ENCODE results near the gene PTPRG. TPM values are rescaled to one million over a fixed set of nuclear protein-coding genes. Genes with fewer than 3 reads are reported as not detected.

PTPRG gene
- total RNA-seq, 1 experiment from 2014 or later: 0.73 TPM

DNA sequence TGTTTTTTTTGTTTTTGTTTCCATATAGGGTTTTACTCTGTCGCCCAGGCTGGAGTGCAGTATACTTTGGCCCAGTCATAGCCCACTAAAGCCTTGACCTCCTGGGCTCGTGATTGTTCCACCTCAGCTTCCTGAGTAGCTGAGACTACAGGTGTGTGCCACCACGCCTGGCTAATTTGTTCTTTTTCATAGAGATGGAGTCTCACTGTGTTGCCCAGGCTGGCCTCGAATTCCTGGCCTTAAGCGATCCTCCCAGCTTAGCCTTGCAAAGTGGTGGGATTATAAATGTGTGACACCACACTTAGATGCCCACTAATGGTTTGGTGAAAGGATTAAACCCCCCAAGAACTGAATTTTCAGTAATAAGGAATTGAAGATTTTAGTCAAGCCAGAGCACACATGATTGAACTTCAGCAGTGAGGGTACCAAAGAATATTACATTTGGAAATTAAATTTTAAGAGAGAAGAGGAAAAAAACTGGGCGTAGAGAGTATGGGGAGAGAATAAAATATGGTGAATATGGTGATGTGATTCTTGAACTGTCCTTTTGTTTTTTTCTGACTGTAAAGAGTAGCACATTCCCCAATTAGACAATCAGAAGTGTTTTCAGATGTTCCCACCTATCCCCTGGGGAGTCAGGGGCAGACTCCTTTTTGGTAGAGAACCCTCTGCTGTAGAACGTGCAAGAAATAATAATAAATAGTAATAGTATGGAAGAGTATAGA lies 208.1 kb downstream of the PTPRG start:
- no peak overlapping the region for H2AFZ ChIP-seq (ENCODE audit: low read length)
- ChIA-PET CTCF (no interaction called here), POLR2A (ENCODE audit: unreplicated experiment) (no interaction called here)
- no peak overlapping the region for H3K9ac ChIP-seq (ENCODE audit: low read length)
- no peak overlapping the region for H3K27ac ChIP-seq (ENCODE audit: low read length)
- no peaks in the 10 kb centered on the region for H4K20me1 ChIP-seq (ENCODE audit: low read length)
- DNase-seq (no peak), ATAC-seq (no peak)
- no peak overlapping the region for H3K4me2 ChIP-seq (ENCODE audit: low read length)
- no peaks in the 10 kb centered on the region for H3K4me1 ChIP-seq (ENCODE audit: insufficient read depth, low read length)
- intact Hi-C loops (cut with micrococcal nuclease): no loop called here
- no peaks in the 10 kb centered on the region for H3K9me2 ChIP-seq (replicated peaks; ENCODE audit: low read length)
- no peaks in the 10 kb centered on the region for H3K27me3 ChIP-seq (ENCODE audit: low read length)
- no TSS peak for BruUV-seq (replicated peaks)
- H3F3A ChIP-seq (ENCODE audit: low read length, unreplicated experiment): no peaks in the 10 kb centered on the region
- no peak overlapping the region for H3K4me3 ChIP-seq (ENCODE audit: low read length)
- TF ChIP-seq EZH2 (IDR thresholded peaks at IDR 0.05; ENCODE audit: low read length, unreplicated experiment): no peak
- TF ChIP-seq, protein P1, sequence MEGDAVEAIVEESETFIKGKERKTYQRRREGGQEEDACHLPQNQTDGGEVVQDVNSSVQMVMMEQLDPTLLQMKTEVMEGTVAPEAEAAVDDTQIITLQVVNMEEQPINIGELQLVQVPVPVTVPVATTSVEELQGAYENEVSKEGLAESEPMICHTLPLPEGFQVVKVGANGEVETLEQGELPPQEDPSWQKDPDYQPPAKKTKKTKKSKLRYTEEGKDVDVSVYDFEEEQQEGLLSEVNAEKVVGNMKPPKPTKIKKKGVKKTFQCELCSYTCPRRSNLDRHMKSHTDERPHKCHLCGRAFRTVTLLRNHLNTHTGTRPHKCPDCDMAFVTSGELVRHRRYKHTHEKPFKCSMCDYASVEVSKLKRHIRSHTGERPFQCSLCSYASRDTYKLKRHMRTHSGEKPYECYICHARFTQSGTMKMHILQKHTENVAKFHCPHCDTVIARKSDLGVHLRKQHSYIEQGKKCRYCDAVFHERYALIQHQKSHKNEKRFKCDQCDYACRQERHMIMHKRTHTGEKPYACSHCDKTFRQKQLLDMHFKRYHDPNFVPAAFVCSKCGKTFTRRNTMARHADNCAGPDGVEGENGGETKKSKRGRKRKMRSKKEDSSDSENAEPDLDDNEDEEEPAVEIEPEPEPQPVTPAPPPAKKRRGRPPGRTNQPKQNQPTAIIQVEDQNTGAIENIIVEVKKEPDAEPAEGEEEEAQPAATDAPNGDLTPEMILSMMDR (conservative IDR thresholded peaks at IDR 0.05; ENCODE audit: low read depth, low read length): no peak
- no peak for TF ChIP-seq EZH2phosphoT487 (IDR thresholded peaks at IDR 0.05; ENCODE audit: borderline replicate concordance, low read length)
- H3K79me2 ChIP-seq (ENCODE audit: low read length): no peaks in the 10 kb centered on the region
- no peaks in the 10 kb centered on the region for H3K9me3 ChIP-seq (ENCODE audit: low read length)
- no peaks in the 10 kb centered on the region for H3K36me3 ChIP-seq (ENCODE audit: low read depth, low read length)

DNA sequence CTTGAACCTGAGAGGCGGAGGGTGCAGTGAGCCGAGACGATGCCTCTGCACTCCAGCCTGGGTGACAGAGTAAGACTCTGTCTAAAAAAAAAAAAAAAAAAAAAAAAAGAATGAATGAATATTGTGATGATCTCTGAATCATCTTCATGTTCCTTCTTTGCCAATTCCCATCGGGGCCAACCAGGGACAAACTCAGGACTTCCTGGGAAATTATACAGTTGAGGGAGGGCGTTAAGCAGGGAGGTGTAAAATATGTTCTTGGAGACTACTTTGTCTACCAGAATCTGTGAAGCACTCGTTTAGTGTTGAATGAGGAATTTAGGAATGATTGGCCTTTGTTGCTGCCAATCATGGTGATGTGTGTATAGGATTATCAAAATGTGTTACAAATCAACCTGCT lies 210.6 kb downstream of the PTPRG start:
- no peaks in the 10 kb centered on the region for H3K9me2 ChIP-seq (replicated peaks; ENCODE audit: low read length)
- H3K36me3 ChIP-seq (ENCODE audit: low read depth, low read length): no peaks in the 10 kb centered on the region
- H3K27ac ChIP-seq (ENCODE audit: low read length): no peak overlapping the region
- H3K9ac ChIP-seq (ENCODE audit: low read length): no peak overlapping the region
- H3K9me3 ChIP-seq (ENCODE audit: low read length): no peaks in the 10 kb centered on the region; the same call in 1 of the 2 replicates
- POLR2A ChIA-PET (ENCODE audit: unreplicated experiment): no interaction called here
- DNase-seq: no peak
- intact Hi-C loops (cut with micrococcal nuclease): no loop called here
- H3F3A ChIP-seq (ENCODE audit: low read length, unreplicated experiment): no peaks in the 10 kb centered on the region
- no peak for ATAC-seq
- H3K79me2 ChIP-seq (ENCODE audit: low read length): no peaks in the 10 kb centered on the region
- CTCF ChIA-PET: no interaction called here
- no peak overlapping the region for H3K4me3 ChIP-seq (ENCODE audit: low read length)
- no peaks in the 10 kb centered on the region for H3K27me3 ChIP-seq (ENCODE audit: low read length)
- TF ChIP-seq EZH2phosphoT487 (IDR thresholded peaks at IDR 0.05; ENCODE audit: borderline replicate concordance, low read length) (no peak), EZH2 (IDR thresholded peaks at IDR 0.05; ENCODE audit: low read length, unreplicated experiment) (no peak)
- TF ChIP-seq, protein P1 (conservative IDR thresholded peaks at IDR 0.05; ENCODE audit: low read depth, low read length): no peak
- H4K20me1 ChIP-seq (ENCODE audit: low read length): no peaks in the 10 kb centered on the region
- H2AFZ ChIP-seq (ENCODE audit: low read length): no peak overlapping the region
- no peak overlapping the region for H3K4me2 ChIP-seq (ENCODE audit: low read length)
- no peaks in the 10 kb centered on the region for H3K4me1 ChIP-seq (ENCODE audit: insufficient read depth, low read length)
- no TSS peak for BruUV-seq (replicated peaks)

DNA sequence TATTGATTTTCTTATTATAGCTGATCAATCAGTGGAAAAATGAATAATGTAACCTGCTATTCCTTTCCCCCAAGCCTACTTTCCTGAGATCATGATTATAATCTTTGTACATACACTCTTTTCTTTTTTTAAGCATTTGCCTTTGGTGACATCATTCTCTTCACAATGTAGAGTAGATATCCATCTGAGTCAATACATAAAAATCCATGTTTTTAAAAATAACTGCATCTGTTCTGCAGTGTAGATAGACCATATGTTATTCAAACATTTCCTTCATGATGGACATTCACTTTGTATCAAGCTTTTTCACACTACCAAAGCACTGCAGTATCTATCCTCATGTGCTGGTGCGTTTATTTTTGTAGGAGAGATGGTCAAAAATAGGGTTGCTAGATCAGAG lies 211.1 kb downstream of the PTPRG start:
- no peaks in the 10 kb centered on the region; the same call in 1 of the 2 replicates for H3K9me3 ChIP-seq (ENCODE audit: low read length)
- no peak overlapping the region for H3K4me2 ChIP-seq (ENCODE audit: low read length)
- no peak overlapping the region for H3K27ac ChIP-seq (ENCODE audit: low read length)
- TF ChIP-seq EZH2phosphoT487 (IDR thresholded peaks at IDR 0.05; ENCODE audit: borderline replicate concordance, low read length) (no peak), EZH2 (IDR thresholded peaks at IDR 0.05; ENCODE audit: low read length, unreplicated experiment) (no peak)
- TF ChIP-seq, protein P1 (conservative IDR thresholded peaks at IDR 0.05; ENCODE audit: low read depth, low read length): no peak
- H3K9me2 ChIP-seq (replicated peaks; ENCODE audit: low read length): no peaks in the 10 kb centered on the region
- DNase-seq (no peak), ATAC-seq (no peak)
- intact Hi-C loops (cut with micrococcal nuclease): no loop called here
- H2AFZ ChIP-seq (ENCODE audit: low read length): no peak overlapping the region
- H3K9ac ChIP-seq (ENCODE audit: low read length): no peak overlapping the region
- ChIA-PET CTCF (no interaction called here), POLR2A (ENCODE audit: unreplicated experiment) (no interaction called here)
- BruUV-seq (replicated peaks): no TSS peak
- H3K4me1 ChIP-seq (ENCODE audit: insufficient read depth, low read length): no peaks in the 10 kb centered on the region
- H3F3A ChIP-seq (ENCODE audit: low read length, unreplicated experiment): no peaks in the 10 kb centered on the region
- H3K79me2 ChIP-seq (ENCODE audit: low read length): no peaks in the 10 kb centered on the region
- no peak overlapping the region for H3K4me3 ChIP-seq (ENCODE audit: low read length)
- no peaks in the 10 kb centered on the region for H4K20me1 ChIP-seq (ENCODE audit: low read length)
- no peaks in the 10 kb centered on the region for H3K36me3 ChIP-seq (ENCODE audit: low read depth, low read length)
- H3K27me3 ChIP-seq (ENCODE audit: low read length): no peaks in the 10 kb centered on the region

Data from PC-3 (cell line).